CD1c-positive myeloid dendritic cell (primary cell): ENCODE data around the gene CUL3.
"Not testable (repeated sequence)": the region's sequence is repeated elsewhere in the genome, so short reads cannot be mapped to it uniquely, and the experiment has no call there.

Experiments used
- DNase-seq: peaks from one replicate; pipeline ENCODE4 v3.0.0-alpha.2; 2016; ENCODE audit errors: extremely low spot score

Gene CUL3

DNA sequence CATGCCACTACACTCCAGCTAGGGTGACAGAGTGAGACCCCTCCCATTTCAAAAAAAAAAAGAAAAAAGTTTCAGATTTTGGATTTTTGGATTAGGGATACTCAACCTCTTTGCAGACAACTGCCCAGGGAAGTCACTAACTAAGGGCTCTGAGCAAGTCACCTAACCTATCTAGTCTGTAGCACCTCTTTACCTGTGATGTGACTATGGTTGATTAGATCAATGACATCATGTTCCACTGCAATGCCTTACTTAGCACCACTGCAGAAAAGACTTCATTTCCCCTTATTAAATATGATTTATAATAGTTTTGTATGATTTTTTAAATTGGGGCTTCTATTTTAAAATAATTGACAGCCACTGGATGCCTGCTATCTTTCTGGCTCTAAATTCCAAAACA, 41.2 kb downstream of the CUL3 start:
- no peak for DNase-seq

DNA sequence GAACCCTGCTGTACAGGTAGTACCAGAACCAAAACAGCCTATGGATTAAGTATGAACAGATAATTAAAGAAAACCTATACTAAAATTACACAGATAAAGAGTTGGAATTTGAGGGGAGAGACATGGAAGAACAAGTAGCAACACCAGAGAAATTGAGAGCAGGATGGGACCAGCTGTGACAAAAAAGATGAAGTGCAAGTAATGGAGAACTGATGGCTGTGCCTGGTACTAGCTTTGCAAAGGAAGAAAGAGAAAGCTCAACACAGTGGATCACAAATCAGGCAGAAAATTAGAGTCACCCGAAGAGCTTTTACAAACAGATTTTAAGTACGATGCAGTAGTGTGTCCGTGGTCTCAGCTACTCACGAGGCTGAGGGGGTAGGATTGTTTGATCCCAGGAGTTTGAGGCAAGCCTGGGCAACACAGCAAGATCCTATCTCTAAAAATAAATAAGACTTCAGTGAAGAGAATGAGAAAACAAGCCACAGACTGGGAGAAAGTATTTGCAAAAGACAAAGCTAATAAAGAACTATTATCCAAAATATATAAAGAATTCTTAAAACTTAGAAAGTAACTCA, 46.5 kb downstream of the CUL3 start:
- no peak for DNase-seq

- DNase-seq = no peak
Measured at GRCh38 chr2:224532931-224533330, 52.2 kb downstream of the CUL3 start.

DNA sequence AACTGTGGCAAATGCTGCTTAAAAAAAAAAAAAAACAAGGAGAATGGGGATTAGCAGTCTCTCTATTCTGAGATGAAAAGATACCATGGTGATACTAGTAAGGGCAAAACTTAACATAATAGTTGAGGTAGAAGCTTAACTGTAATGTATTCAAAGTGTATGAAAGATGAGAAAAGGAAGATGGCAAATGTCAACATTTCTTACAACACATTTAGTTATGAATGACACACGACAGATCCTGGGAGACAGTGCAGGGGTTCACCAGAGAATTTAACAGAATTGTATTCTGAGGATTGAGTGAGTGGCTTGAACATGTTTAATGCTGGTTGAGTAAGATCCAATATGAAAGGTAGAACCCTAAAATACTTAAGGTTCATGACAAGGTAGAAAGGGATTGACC, 52.7 kb downstream of the CUL3 start:
- no peak for DNase-seq

- no peak for DNase-seq
Measured at GRCh38 chr2:224528171-224528570, 57.0 kb downstream of the CUL3 start.

DNA sequence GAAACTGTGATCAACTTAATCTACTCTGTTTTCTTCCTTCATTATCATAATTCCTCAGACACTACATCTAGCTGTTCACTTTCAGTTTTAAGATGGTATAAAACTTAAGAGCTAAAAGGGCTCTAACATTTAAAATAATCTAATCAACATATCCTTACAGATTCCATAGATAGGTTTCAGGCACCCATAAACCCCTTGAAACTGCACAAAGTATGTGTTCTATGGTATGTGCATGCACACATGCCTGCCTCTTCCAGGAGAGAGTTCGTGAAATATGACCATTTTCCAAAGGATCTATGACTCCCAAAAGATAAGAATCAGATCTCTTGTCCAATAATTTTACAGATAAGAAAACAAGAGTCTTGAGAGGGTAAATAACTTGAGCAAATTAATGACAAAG, 59.4 kb downstream of the CUL3 start:
- no peak for DNase-seq

GRCh38 chr2:224524657-224525056, 60.5 kb downstream of the CUL3 start:
- DNase-seq = no peak

DNA sequence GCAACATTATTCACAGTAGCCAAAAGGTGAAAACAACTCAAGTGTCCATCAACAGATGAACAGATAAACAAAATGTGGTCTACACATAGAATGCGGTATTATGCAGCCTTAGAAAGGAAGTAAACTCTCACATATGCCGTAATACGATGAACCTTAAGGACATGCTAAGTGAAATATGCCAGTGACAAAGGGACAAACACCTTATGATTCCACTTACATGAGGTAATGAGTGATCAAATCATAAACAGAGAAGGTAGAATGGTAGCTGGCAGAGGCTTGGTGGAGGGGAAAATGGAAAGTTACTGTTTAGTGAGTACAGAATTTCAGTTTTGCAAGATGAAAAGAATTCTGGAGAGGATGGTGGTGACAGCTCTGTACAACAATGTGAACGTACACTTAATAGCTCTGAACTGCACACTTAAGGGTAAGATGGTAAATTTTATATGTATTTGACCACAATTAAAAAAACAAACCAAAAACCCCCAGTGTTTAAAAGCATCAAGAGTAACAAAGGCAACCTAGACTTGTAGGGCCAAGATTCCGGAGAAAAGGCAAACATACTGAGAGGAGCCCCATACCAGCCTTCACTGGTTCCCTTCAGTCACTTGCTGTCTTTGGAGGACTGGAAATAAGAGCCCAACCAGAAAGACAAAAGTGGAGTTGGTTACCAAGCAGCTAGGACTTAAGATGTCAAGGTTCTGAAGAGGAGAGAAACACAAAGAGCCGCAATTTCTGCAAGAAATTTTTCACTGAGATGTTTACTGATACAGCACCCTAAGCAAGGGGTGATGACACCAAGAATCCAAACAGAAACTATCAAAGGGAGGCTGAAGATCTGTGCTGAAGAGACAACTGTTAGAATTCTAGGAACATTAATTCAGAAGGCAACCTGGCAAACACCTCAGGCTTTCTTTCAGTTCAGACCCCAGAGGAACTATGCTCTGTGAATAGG, 61.3 kb downstream of the CUL3 start:
- peak; percentile 13 for DNase-seq

GRCh38 chr2:224522483-224522882, 62.7 kb downstream of the CUL3 start:
- not testable (repeated sequence) for DNase-seq

GRCh38 chr2:224520064-224520463, 65.1 kb downstream of the CUL3 start:
- peak; percentile 6 for DNase-seq

DNA sequence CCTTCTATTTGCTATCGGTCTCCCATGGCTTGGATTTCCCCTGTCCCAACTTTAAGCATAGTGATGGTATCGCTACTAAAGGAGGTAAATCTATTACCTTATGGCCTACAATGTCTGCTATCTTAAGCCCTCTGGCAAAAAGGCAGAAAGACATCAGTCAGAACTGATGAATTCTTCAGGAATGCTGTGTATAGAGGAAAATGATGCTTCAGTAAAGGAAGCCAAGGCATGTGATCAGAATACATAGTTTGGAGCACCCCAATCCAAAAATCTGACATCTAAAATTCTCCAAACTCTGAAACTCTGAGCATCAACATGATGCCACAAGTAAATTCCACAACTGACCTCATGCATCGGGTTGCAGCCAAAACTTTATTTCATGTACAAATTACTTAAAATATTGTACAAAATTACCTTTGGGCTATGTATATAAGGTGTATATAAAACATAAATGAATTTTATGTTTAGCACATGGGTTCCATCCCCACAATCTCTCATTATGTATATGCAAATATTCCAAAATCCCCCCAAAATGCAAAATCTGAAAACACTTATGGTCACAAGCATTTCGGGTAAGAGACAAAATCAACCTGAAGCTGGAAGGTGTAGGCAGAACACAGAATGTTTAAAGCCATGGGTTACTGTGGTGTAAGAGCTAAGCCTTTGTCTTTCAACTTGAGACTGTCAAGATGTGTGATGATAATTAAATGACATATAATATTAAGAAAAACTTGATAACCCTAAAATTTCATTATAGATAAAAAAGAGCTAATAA, 66.2 kb downstream of the CUL3 start:
- DNase-seq = no peak

GRCh38 chr2:224517963-224518362, 67.2 kb downstream of the CUL3 start:
- peak; percentile 37 for DNase-seq

GRCh38 chr2:224516393-224516792, 68.8 kb downstream of the CUL3 start:
- DNase-seq = not testable (repeated sequence)

DNA sequence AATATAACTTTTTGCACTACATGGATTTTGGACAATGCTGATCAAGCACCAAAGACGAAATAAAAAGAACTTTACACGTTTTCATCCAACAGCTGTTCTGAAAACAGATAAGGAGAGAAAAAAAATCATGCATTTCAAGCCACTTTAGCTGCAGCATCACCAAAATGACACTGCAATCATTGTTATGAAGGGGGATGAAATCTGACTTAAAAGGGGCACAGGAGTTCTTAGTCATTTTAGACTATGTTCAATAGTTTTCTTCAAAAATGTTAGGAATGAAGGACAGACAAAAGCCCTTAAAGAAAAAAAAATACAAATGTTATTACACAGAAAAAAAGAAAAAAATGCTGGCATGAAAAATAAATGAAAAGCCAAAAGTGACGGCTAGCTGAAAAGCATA, 71.2 kb downstream of the CUL3 start:
- no peak for DNase-seq

DNA sequence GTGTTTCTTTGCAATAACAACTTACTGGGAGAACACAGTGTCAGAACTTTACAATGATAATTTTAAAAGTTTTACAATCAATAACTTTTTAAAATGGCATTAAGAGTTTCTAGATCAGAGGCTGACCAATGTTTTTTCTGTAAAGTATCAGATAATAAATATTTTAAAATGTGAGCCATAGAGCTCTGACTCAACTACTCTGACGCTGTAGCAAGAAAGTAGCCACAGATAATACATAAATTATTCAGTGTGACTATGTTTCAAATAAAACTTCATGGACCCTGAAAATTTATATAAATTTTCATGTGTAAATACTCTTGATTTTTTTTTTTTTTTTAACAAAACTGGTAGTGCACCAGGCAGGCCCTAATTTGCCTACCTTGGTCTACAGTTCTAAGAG, 77.4 kb downstream of the CUL3 start:
- DNase-seq = no peak

DNA sequence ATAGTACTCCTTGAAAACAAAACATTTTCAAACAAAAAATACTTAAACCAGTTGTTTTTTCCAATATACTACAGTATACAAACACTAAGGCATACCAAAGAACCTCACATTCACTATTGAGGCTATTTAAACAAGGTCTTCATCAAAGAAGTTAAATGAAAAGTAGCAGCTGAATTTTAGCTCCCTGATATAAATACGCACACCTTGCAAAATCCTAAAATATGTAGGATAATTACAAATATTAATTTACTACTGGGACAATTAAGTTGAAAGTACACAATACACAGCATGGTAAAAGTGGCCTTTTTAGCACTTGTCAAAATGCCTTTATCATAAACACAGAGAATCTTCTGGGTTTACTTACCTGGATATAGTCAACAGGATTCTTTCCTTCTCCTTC, 78.7 kb downstream of the CUL3 start:
- no peak for DNase-seq

GRCh38 chr2:224498991-224499390, 86.2 kb downstream of the CUL3 start:
- DNase-seq = no peak

DNA sequence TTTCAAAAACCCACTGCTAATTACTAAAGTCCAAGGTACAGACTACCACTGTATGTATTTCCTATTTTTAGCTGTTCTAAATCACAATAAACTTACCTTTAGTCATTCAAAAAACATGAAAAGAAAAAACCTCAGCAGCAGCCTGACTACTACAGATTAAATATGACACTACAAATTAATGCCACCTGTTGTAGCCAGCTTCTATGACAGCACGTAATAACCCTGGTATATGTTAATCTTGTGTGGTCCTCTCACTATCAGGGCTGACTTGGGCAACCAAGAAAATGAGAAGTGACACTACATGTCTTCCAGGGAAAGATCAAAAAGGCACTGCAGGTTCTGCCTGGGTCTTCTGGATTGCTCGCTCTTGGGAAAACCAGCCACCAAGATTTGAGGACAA, 92.6 kb downstream of the CUL3 start:
- DNase-seq = no peak

- not testable (repeated sequence) for DNase-seq
Measured at GRCh38 chr2:224487940-224488339, 97.2 kb downstream of the CUL3 start.

- DNase-seq = not testable (repeated sequence)
Measured at GRCh38 chr2:224485081-224486014, 99.8 kb downstream of the CUL3 start.

- no peak for DNase-seq
Measured at GRCh38 chr2:224479826-224480225, 105.3 kb downstream of the CUL3 start.
